Transverse colon (tissue), 4 donors: Measurements from ENCODE around the gene BRSK2. TPM values are rescaled to one million over a fixed set of nuclear protein-coding genes. Genes with fewer than 3 reads are reported as not detected.

Experiments used
- DNase-seq: peaks from one replicate; pipeline ENCODE4 v3.0.0-alpha.2; 2019
- H3K27ac ChIP-seq, 4 donors: fragments of 200-600 bp; sonication (generic); 2 replicates each; pipeline ENCODE4 v1.5.1; 2016 to 2018; ENCODE audit warnings: inconsistent platforms in 4 of 4
- H3K27me3 ChIP-seq: fragments of 200-600 bp; sonication (generic); 2 replicates; pipeline ENCODE4 v1.5.1; 2017; ENCODE audit warnings: inconsistent platforms
- H3K36me3 ChIP-seq, 4 donors: fragments of 200-600 bp; sonication (generic); 2 replicates each; pipeline ENCODE4 v1.5.1; 2017 to 2019; ENCODE audit warnings: inconsistent platforms in 4 of 4
- H3K4me1 ChIP-seq, 4 donors: fragments of 200-600 bp; sonication (generic); 2 replicates each; pipeline ENCODE4 v1.5.1; 2017 to 2020; ENCODE audit warnings: inconsistent platforms in 4 of 4
- H3K4me3 ChIP-seq, 4 donors: fragments of 200-600 bp; sonication (generic); 1 replicate in 1 of 4; 2 replicates in 3 of 4; pipeline versions ENCODE4 v1.5.1 to v1.6.1; 2017 to 2019; ENCODE audit warnings: inconsistent platforms in 4 of 4
- H3K9me3 ChIP-seq, 2 donors: fragments of 200-600 bp; sonication (generic); 2 replicates each; pipeline ENCODE4 v1.5.1; 2017 to 2019; ENCODE audit warnings: inconsistent platforms in 2 of 2
- EP300 ChIP-seq: sonication (generic); formaldehyde crosslinking; IDR thresholded peaks from one replicate; pipeline ENCODE4 v1.6.1; 2017; ENCODE audit warnings: antibody characterized with exemption, low read depth
- POLR2A ChIP-seq: fragments of 450-650 bp; IDR thresholded peaks from one replicate; pipeline ENCODE4 v1.6.1; 2016; ENCODE audit warnings: antibody characterized with exemption, mild to moderate bottlenecking, moderate library complexity
- POLR2AphosphoS5 ChIP-seq, 3 donors: sonication (generic); formaldehyde crosslinking; IDR thresholded peaks; one replicate each; pipeline ENCODE4 v1.6.1; 2016; ENCODE audit warnings: antibody characterized with exemption in 3 of 3
- WGBS, 2 donors: methylation state at CpG; one replicate each; pipeline ENCODE4 v1.1.5; 2018; ENCODE audit warnings: low coverage in 1 of 2; 5-methylcytosine and 5-hydroxymethylcytosine counted together
- in situ Hi-C, 4 donors: fragments of 200-750 bp; cut with MboI; loops; one replicate each; pipeline versions ENCODE4 v1.15.0 to v1.15.1; 2017; ENCODE audit warnings: low sequenced_read_pairs in 3 of 4, low pct_ligation_motif_present in 1 of 4, low pct_unique_long_range_greater_than_20kb in 1 of 4
- intact Hi-C: fragments of 100-400 bp; cut with DNase I; formaldehyde crosslinking; loops from one replicate; pipeline ENCODE4 v1.15.1; 2023; ENCODE audit warnings: low total_unique reads
- total RNA-seq, 4 donors: library from RNA; depleted of rRNA; stranded (reverse); fragments of >200 nt; gene quantifications; one replicate each; pipeline ENCODE4 v1.1.0, GENCODE V29; 2016
- TF ChIP-seq, protein P1 (sequence below), 5 experiments: fragments of 200-600 bp in 3 of 5; fragments of 450-650 bp in 2 of 5; sonication (generic) in 3 of 5; IDR thresholded peaks; 1 replicate in 2 of 5; 2 replicates in 3 of 5; pipeline ENCODE4 v1.5.1; 2016 to 2017; ENCODE audit warnings: antibody characterized with exemption in 5 of 5, inconsistent platforms in 3 of 5, mild to moderate bottlenecking in 2 of 5, moderate library complexity in 1 of 5

BRSK2 gene
- total RNA-seq, 4 donors from 2014 or later = 0.14 to 1.8 (median 0.95) TPM; not detected in 1

DNA sequence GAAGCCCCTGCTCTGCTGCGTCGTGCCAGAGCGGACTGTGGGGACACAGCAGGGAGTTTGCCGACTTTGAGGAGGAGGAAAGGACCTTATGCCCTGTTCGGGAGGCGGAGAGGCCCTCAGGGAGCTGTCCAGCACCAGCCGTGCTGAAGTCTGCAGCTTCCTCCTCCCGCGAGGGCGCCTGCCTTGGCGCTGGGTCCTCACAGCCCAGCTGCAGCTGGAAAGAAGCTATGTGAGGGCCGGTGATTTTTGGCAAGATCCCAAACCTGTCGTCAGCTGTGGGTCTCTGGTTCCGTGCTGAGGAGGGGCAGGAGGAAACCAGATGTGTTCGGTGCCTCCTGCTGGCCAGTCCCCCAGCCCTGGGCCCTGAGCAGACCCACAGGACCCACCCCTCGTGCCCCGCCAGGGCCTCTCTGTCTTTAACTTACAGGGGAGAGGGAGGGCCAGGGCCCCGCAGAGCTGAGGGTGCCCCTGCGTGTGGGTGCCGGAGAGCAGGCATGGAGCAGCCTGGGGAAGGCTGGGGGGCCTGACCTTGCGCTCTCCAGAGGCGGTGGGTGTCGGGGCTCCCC lies 12.0 kb downstream of the BRSK2 start:
- in situ Hi-C loops = no loop called here

DNA sequence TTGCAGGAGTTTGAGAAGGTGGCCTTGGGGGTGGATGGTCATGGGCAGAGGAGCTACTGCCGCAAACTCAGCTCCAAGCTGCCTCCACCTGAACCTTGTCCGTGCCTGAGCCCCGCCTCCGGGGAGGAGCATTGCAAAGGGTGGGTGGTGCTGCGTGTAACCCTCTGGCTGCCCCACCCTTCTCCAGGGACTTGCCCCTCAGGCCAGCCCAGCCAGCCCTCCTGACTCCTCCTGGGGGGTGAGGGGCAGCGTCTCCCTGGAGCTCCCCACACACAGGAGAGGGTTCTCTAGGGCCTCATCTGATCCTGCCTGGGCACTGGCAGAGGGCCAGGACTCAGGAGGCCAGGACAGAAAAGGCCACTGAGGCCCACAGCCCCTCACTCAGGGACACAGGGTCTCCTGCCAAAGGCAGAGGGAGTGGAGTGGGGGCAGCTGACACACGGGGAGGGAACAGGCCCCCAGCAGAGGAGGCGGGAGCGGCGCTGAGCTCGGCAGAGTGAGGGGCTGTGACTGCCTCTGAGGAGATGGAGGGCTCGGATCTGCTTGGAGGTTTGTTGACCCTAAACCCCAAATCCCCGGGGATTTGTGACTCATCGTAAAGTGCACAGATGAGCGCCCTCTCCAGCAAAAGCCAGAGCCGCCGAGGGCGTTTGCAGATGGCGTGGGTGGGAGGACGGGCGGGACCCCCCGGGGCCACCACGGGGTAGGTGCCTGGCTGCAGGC lies 12.8 kb downstream of the BRSK2 start:
- Histone ChIP-seq H3K36me3 (no peaks in the 10 kb centered on the region), H3K4me3 (no peak overlapping the region), H3K27me3 (peaks cover 37% of the 10 kb centered on the region), H3K9me3 (no peaks in the 10 kb centered on the region), H3K27ac (no peak overlapping the region), H3K4me1 (no peaks in the 10 kb centered on the region)
- no peak for DNase-seq
- WGBS, 2 donors = 44% methylated on average over 14 of the region's 23 CpGs; no CpG with 5 or more reads in 1 of the 2 donors
- TF ChIP-seq EP300 = no peak
- TF ChIP-seq, protein P1, sequence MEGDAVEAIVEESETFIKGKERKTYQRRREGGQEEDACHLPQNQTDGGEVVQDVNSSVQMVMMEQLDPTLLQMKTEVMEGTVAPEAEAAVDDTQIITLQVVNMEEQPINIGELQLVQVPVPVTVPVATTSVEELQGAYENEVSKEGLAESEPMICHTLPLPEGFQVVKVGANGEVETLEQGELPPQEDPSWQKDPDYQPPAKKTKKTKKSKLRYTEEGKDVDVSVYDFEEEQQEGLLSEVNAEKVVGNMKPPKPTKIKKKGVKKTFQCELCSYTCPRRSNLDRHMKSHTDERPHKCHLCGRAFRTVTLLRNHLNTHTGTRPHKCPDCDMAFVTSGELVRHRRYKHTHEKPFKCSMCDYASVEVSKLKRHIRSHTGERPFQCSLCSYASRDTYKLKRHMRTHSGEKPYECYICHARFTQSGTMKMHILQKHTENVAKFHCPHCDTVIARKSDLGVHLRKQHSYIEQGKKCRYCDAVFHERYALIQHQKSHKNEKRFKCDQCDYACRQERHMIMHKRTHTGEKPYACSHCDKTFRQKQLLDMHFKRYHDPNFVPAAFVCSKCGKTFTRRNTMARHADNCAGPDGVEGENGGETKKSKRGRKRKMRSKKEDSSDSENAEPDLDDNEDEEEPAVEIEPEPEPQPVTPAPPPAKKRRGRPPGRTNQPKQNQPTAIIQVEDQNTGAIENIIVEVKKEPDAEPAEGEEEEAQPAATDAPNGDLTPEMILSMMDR (IDR thresholded peaks at IDR 0.05) = no peak
- TF ChIP-seq POLR2A = no peak
- no peak for TF ChIP-seq POLR2AphosphoS5 (IDR thresholded peaks at IDR 0.05)
- in situ Hi-C loops (no loop called here), intact Hi-C loops (no loop called here)

More for the DNA sequence above, 12.0 kb downstream of the BRSK2 start:
- TF ChIP-seq, protein P1 (IDR thresholded peaks at IDR 0.05) = no peak
- TF ChIP-seq POLR2AphosphoS5 (IDR thresholded peaks at IDR 0.05) = no peak
- no peak for TF ChIP-seq EP300
- no peak for TF ChIP-seq POLR2A
- H3K4me3 ChIP-seq = no peak overlapping the region
- 24% methylated on average over 23 of the region's 23 CpGs; no CpG with 5 or more reads in 1 of the 2 donors for WGBS, 2 donors
- no peaks in the 10 kb centered on the region for H3K9me3 ChIP-seq
- peak; percentile 59 for DNase-seq
- no peak overlapping the region for H3K27ac ChIP-seq
- H3K36me3 ChIP-seq = no peaks in the 10 kb centered on the region
- H3K4me1 ChIP-seq = no peaks in the 10 kb centered on the region
- H3K27me3 ChIP-seq = peaks cover 37% of the 10 kb centered on the region
- intact Hi-C loops = no loop called here

DNA sequence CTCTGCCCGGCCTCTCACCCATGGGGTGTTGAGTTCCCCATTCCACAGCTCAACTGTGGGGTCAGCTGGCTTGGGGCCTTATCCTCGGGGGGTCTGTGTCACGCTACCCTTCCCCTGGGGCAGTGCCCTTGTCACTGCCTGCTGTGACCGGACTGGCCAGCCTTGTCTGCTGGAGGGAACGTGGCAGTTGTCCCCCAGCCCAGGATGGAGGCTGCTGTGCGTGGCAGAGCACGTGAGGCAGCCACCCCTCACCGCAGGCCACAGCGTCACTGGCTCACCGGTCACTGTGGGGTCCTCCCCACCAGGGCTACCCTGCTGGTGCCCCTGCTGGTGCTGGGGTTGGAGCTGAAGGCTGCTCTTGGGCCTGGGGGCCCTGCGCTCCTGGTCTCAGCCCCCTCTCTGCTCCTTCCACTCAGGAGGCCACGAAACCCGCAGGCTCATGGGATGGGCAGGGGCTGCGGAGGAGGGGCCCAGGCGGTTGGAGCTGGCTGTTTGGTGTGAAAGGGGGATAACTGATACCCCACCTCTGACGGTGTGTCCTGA lies 13.4 kb downstream of the BRSK2 start:
- Histone ChIP-seq H3K27ac (no peak overlapping the region), H3K36me3 (no peaks in the 10 kb centered on the region), H3K4me3 (no peak overlapping the region), H3K27me3 (peaks cover 37% of the 10 kb centered on the region), H3K4me1 (no peaks in the 10 kb centered on the region), H3K9me3 (no peaks in the 10 kb centered on the region)
- WGBS, 2 donors = 90 to 100% methylated on average over 1 to 16 of the region's 16 CpGs
- TF ChIP-seq EP300 (no peak), POLR2AphosphoS5 (IDR thresholded peaks at IDR 0.05) (no peak), POLR2A (no peak)
- TF ChIP-seq, protein P1 (IDR thresholded peaks at IDR 0.05) = no peak
- DNase-seq = no peak
- intact Hi-C loops (no loop called here), in situ Hi-C loops (no loop called here)

DNA sequence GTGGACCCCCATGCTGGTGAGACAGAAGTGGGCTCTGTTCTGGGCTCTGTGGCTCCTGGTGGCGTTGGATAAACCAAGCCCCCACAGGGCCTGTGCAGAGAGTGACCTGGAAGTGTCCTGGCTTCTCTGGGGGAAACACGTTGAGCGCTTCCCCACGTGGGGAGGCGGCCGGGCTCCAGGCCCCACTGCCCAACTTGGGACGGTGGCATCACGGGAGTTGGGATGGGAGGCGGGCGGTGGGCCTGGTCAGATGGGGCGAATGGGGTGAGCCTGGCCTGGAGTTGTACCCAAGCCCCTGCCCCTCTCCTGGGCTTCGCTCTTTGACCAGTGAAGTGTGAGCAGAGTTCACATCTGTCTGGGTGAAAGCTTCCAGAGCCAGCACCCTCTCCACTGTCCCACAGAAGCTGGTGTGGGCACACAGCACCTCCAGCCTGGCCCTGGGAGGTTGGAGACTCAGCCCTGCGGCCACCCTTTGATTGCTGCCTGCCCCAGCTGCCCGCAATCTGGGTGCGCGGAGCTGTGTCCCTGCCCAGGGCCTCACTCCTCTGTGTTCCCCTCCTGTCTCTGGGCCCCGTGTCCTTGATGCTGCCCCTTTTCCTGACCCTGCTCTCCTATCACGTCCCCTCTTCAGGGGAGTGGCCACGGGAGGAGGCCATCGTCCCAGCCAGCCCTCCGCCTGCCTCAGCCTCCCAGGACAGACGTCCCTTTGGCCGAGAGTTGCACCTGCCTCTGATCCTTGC lies 14.2 kb downstream of the BRSK2 start:
- Histone ChIP-seq H3K4me1 (no peaks in the 10 kb centered on the region), H3K9me3 (no peaks in the 10 kb centered on the region), H3K36me3 (no peaks in the 10 kb centered on the region), H3K27me3 (peaks cover 30% of the 10 kb centered on the region), H3K4me3 (no peak overlapping the region), H3K27ac (no peak overlapping the region)
- intact Hi-C loops = no loop called here
- TF ChIP-seq POLR2A = no peak
- no peak for TF ChIP-seq EP300
- no peak for TF ChIP-seq POLR2AphosphoS5 (IDR thresholded peaks at IDR 0.05)
- TF ChIP-seq, protein P1 (IDR thresholded peaks at IDR 0.05) = no peak
- no peak for DNase-seq
- in situ Hi-C loops = no loop called here
- 73% methylated on average over 23 of the region's 23 CpGs; no CpG with 5 or more reads in 1 of the 2 donors for WGBS, 2 donors
